Panc1 (cell line): Measurements from ENCODE around the gene SLC25A22. TPM values are rescaled to one million over a fixed set of nuclear protein-coding genes. Genes with fewer than 3 reads are reported as not detected.

Experiments
- ATAC-seq: fragments of 200-7000 bp; cut with Tn5 transposase; 2 replicates; pipeline ENCODE4 v1.9.1; 2020; ENCODE audit warnings: mild to moderate bottlenecking, moderate library complexity
- BruUV-seq: library from RNA; stranded (reverse); fragments of 400-500 nt; replicated peaks from 2 replicates; lab custom pipeline; 2021; lab: Mats Ljungman, UMichigan
- CTCF ChIA-PET: fragments of 300-600 bp; sonication (Branson Sonifier 250); formaldehyde crosslinking; loops from one replicate; lab custom pipeline; 2022; ENCODE audit warnings: antibody characterized with exemption; lab: Charles Lee
- POLR2A ChIA-PET: fragments of 300-600 bp; sonication (Branson Sonifier 250); formaldehyde crosslinking; loops from one replicate; lab custom pipeline; 2022; ENCODE audit warnings: antibody characterized with exemption; lab: Charles Lee
- DNase-seq: peaks from one replicate; pipeline ENCODE4 v3.0.0-alpha.2; 2010; ENCODE audit warnings: low read depth, low spot score
- H3K27ac ChIP-seq: 2 replicates; pipeline ENCODE4 v1.5.1; 2011; ENCODE audit warnings: mild to moderate bottlenecking, low read length, inconsistent platforms
- H3K27me3 ChIP-seq: fragments of 200-500 bp; sonication (Bioruptor generic); 2 replicates; pipeline ENCODE4 v1.6.0; 2014; ENCODE audit warnings: low read length, inconsistent platforms; ENCODE audit not compliant: control insufficient read depth, insufficient read depth
- H3K36me3 ChIP-seq: fragments of 200-500 bp; sonication (Bioruptor generic); 2 replicates; pipeline ENCODE4 v1.5.1; 2014; ENCODE audit warnings: inconsistent platforms, mild to moderate bottlenecking, low read length, moderate library complexity; ENCODE audit not compliant: control insufficient read depth, insufficient read depth
- H3K4me1 ChIP-seq: 2 replicates; pipeline ENCODE4 v1.5.1; 2011; ENCODE audit warnings: inconsistent platforms, mild to moderate bottlenecking, low read length, moderate library complexity; ENCODE audit not compliant: control insufficient read depth, insufficient read depth
- H3K4me3 ChIP-seq, 2 experiments: 2 replicates each; pipeline ENCODE4 v1.5.1; 2011 to 2012; ENCODE audit warnings: low read depth in 2 of 2, low read length in 2 of 2, mild to moderate bottlenecking in 2 of 2, inconsistent platforms in 1 of 2, moderate library complexity in 1 of 2
- H3K9me3 ChIP-seq: fragments of 200-500 bp; sonication (Bioruptor generic); 2 replicates; pipeline ENCODE4 v1.5.1; 2014; ENCODE audit warnings: low read depth, mild to moderate bottlenecking, inconsistent platforms, low read length, moderate library complexity; ENCODE audit not compliant: control insufficient read depth, insufficient read depth
- CTCF ChIP-seq: fragments of 450-650 bp; IDR thresholded peaks from 2 replicates; pipeline ENCODE4 v1.5.1; 2017; ENCODE audit warnings: mild to moderate bottlenecking
- POLR2AphosphoS5 ChIP-seq: IDR thresholded peaks from 2 replicates; pipeline ENCODE4 v1.6.1; 2012; ENCODE audit warnings: mild to moderate bottlenecking, low read depth, low read length, moderate library complexity
- REST ChIP-seq, 2 experiments: IDR thresholded peaks; 2 replicates each; pipeline ENCODE4 v1.6.1; 2011 to 2012; ENCODE audit warnings: low read depth in 2 of 2, control low read depth in 1 of 2, low read length in 1 of 2, mild to moderate bottlenecking in 1 of 2, moderate library complexity in 1 of 2; ENCODE audit not compliant: insufficient read depth in 1 of 2
- SIN3A ChIP-seq: IDR thresholded peaks from 2 replicates; pipeline ENCODE4 v1.6.1; 2012; ENCODE audit warnings: low read depth, mild to moderate bottlenecking, low read length, moderate library complexity, borderline replicate concordance; ENCODE audit not compliant: insufficient read depth
- TCF7L2 ChIP-seq: IDR thresholded peaks from 2 replicates; pipeline ENCODE4 v1.6.1; 2011; ENCODE audit warnings: mild to moderate bottlenecking, low read depth, low read length, inconsistent platforms
- in situ Hi-C: cut with HindIII; loops from 2 replicates; pipeline ENCODE4 v1.10.0; 2016; ENCODE audit warnings: low sequenced_read_pairs, low pct_unique_long_range_greater_than_20kb
- intact Hi-C: fragments of 100-400 bp; cut with micrococcal nuclease; formaldehyde crosslinking; loops from one replicate; pipeline ENCODE4 v1.10.0; 2022; ENCODE audit not compliant: unreplicated experiment
- total RNA-seq: library from RNA; stranded (reverse); gene quantifications from one replicate; pipeline ENCODE4 v1.2.1, GENCODE V29; 2021; ENCODE audit not compliant: unreplicated experiment

Gene SLC25A22
- total RNA-seq, 1 experiment from 2014 or later: 119 TPM

- ChIA-PET POLR2A (no interaction called here), CTCF (no interaction called here)
- Histone ChIP-seq H3K36me3 (0 out of 2 replicates have a peak, but pooled peaks cover 2% of the 10 kb centered on the region), H3K27ac (peak overlapping the region; percentile 90), H3K27me3 (no peaks in the 10 kb centered on the region), H3K4me1 (peaks cover 62% of the 10 kb centered on the region), H3K9me3 (no peaks in the 10 kb centered on the region), H3K4me3 (peak overlapping the region; percentile 44 to 55)
- ATAC-seq (0 out of 2 replicates have a peak, but pooled peaks have one; percentile 0), DNase-seq (no peak)
- in situ Hi-C loops: no loop called here
- intact Hi-C loops: no loop called here
- no peak for TF ChIP-seq TCF7L2
- no peak for TF ChIP-seq POLR2AphosphoS5
- TF ChIP-seq REST (IDR thresholded peaks at IDR 0.05; ENCODE audit: insufficient read depth in 1 of 2, low read depth in 2 of 2, low read length in 1 of 2): no peak
- no peak for TF ChIP-seq CTCF
- TF ChIP-seq SIN3A: no peak
- BruUV-seq: no TSS peak
Measured at GRCh38 chr11:826836-827145, 28.7 kb upstream of the SLC25A22 start.

GRCh38 chr11:826227-826621 is 28.1 kb upstream of the SLC25A22 start:
- TF ChIP-seq POLR2AphosphoS5 (no peak), TCF7L2 (no peak), CTCF (no peak), REST (IDR thresholded peaks at IDR 0.05; ENCODE audit: insufficient read depth in 1 of 2, low read depth in 2 of 2, low read length in 1 of 2) (no peak), SIN3A (no peak)
- intact Hi-C loops (no loop called here), in situ Hi-C loops (no loop called here)
- ChIA-PET CTCF (interaction anchor here (0.6 to 1.1 kb wide), 3 partner anchors 9 to 21 kb away, joined by 3 to 8 read pairs (median 5); no protein-coding TSS in a partner anchor), POLR2A (interaction anchor here (0.5 kb wide), 1 partner anchor 261 kb away, joined by 3 read pairs; no protein-coding TSS in a partner anchor)
- peak overlapping the region; percentile 44 to 55; a peak in 3 of 4 replicates for H3K4me3 ChIP-seq
- no peaks in the 10 kb centered on the region for H3K9me3 ChIP-seq
- DNase-seq (no peak), ATAC-seq (no peak)
- no TSS peak for BruUV-seq
- H3K36me3 ChIP-seq: 0 out of 2 replicates have a peak, but pooled peaks cover 2% of the 10 kb centered on the region
- H3K27me3 ChIP-seq: no peaks in the 10 kb centered on the region
- peaks cover 64% of the 10 kb centered on the region for H3K4me1 ChIP-seq
- peak overlapping the region; percentile 90 for H3K27ac ChIP-seq
